Epithelial cell of proximal tubule (primary cell): ENCODE measurements around the gene ADCY6. TPM values are rescaled to one million over a fixed set of nuclear protein-coding genes. Genes with fewer than 3 reads are reported as not detected.
A peak's percentile ranks its signal among the peaks of the same experiment; 100 is the strongest.

Experiments
- DNase-seq: peaks from one replicate; pipeline ENCODE4 v3.0.0-alpha.2; 2011; ENCODE audit warnings: low read depth
- H3K4me3 ChIP-seq: 2 replicates; pipeline ENCODE4 v1.5.1; 2011; ENCODE audit warnings: low read depth, mild to moderate bottlenecking, low read length
- CTCF ChIP-seq: conservative IDR thresholded peaks from 2 replicates; pipeline ENCODE4 v1.5.1; 2012; ENCODE audit warnings: low read depth, mild to moderate bottlenecking, low read length
- total RNA-seq: library from RNA; depleted of rRNA; stranded (reverse); fragments of >200 nt; gene quantifications from 2 replicates; pipeline ENCODE4 v1.2.3, GENCODE V29; 2015

Gene ADCY6
- total RNA-seq, 1 donor from 2014 or later = 21.6 TPM

DNA sequence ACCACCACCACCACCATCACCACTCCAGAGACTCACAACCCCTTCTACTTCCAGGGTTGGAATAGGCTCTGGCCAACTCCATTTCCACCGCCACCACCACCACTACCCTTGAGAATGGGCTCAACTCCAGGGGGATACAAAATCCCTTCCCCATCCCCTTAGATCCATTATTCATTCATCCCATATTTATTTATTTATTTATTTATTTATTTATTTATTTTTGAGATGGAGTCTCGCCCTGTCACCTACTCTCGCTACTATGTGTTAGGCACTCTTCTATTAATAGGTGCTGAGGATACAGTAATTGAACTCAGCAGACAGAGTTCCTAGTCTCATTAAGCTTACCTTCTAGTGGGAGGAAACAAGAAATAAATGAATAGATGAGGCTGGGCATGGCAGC is 4.8 kb upstream of the ADCY6 start:
- H3K4me3 ChIP-seq = no peak overlapping the region
- DNase-seq = no peak
- no peak for TF ChIP-seq CTCF

DNA sequence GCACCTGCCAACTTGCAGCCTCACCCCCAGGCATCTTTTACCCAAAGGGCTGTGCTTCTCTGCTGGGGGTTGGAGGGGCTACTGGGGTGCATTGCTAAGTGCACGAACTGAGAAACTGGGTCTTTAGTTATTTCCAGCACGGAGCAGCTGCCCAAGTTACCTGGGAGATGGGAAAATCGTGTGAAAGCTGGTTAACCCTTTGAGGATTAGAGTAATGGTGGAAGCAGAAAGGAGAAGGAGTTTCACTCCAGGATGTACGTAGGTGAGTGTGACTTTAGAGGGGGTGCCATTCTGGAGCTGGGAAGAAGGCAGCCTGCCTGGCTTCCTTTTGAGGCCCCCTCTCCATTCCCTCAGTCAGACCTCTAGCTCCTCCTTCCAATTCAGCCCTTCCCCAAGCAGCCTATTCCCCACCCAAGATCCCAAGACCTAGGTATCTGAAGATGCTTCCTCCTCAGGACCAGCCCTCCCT is 1.0 kb upstream of the ADCY6 start:
- TF ChIP-seq CTCF = no peak
- peak overlapping the region; percentile 93 for H3K4me3 ChIP-seq
- no peak for DNase-seq

DNA sequence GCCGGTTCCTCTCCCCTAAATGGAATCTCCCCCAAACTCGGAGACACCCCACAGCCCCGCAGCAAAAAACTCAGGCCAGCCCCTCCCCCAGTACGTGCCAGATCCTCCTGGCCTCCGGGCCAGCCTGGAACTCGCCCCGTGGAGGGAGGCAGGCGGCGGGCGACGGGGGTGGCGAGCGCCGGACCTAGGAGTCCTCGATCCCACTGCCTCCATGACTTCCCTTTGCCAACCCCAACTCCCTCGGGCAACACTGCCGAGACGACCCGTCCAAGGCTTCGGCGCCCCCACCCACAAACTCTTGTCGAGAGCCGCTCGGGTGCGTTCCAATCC is 400 bp downstream of the ADCY6 start:
- H3K4me3 ChIP-seq = peak overlapping the region; percentile 93
- no peak for TF ChIP-seq CTCF
- no peak for DNase-seq

- no peak for DNase-seq
- TF ChIP-seq CTCF = no peak
- peak overlapping the region; percentile 93 for H3K4me3 ChIP-seq
Observed at GRCh38 chr12:48787791-48788523, 932 bp downstream of the ADCY6 start.

DNA sequence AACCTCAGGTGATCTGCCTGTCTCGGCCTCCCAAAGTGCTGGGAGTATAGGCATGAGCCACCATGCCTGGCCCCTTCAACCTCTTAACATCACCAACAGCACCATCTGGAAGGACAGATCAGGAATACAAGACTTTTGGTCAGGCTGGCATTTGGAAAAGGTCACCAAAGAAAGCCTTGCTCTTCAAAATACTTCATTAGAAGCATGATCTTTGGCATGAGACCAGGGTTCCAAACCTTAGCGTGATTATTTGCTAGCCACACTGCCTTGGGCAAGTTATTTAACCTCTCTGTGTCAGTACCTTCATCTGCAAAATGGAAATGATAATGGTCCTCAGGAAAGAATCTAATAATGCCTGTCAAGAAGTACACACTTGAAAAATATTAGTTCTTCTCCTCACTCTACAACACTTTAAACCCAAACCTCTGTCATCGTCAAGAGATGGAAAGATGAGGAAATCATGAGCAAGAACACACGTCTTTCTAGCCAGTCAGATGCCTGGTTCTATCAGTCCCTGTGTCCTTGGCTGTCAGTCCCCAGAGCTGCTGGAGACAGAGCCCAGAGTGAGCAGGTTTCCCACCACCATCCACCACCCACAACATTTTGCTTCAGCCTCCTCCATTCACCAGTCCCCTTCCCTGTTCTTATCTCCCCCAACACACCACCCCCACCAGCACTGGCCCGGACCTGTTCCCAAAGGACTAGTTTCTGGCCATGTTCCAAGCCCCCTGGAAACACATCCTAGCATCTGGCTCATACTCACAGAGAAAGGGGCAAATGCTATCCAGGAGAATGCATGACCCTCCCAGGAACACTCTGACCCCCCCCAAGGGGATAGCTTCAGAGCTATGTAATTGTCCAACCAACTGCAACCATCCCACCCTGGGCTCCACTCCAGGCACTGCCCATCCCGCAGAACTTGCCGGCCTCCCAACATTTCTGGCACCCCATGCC is 2.0 kb downstream of the ADCY6 start:
- no peak for TF ChIP-seq CTCF
- peak overlapping the region; percentile 93 for H3K4me3 ChIP-seq
- DNase-seq = no peak

DNA sequence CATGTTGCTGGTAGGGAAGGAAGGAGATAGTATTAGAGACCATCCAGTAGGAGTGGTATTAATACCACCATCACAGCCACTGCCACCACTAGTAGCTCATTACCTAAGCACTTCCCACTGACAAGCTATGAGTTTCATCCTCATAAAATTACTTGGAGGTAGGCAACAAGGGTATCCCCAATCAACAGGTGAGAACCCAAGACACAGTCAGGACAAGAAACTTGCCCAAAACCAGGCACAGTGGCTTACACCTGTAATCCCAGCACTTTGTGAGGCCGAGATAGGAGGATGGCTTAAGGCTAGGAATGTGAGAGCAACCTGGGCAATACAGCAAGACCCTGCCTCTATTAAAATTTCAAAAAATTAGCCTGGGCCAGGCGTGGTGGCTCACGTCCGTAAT is 5.5 kb downstream of the ADCY6 start:
- no peak for TF ChIP-seq CTCF
- no peak overlapping the region for H3K4me3 ChIP-seq
- DNase-seq = no peak
